CD4-positive, CD25-positive, alpha-beta regulatory T cell (primary cell): ENCODE data around the gene CDC42BPG. TPM values are rescaled to one million over a fixed set of nuclear protein-coding genes. Genes with fewer than 3 reads are reported as not detected.
A peak's percentile ranks its signal among the peaks of the same experiment; 100 is the strongest.

Source experiments
- ATAC-seq, 2 donors: fragments of 150-1000 bp; cut with Tn5 transposase; one replicate each; pipeline ENCODE4 v1.10.0; 2021; ENCODE audit warnings: low read depth in 2 of 2, moderate number of reproducible peaks in 2 of 2, moderate library complexity in 1 of 2
- DNase-seq, 3 donors: peaks; one replicate each; pipeline versions ENCODE4 v3.0.0 to v3.0.0-alpha.2; 2012 to 2022; ENCODE audit warnings: mixed read lengths in 1 of 3
- H3K27ac ChIP-seq: one replicate; pipeline ENCODE4 v1.7.0; 2013; ENCODE audit warnings: mild to moderate bottlenecking, low read length; ENCODE audit not compliant: insufficient read depth, poor library complexity, severe bottlenecking
- H3K27me3 ChIP-seq: one replicate; pipeline ENCODE4 v1.7.0; 2013; ENCODE audit warnings: low read length; ENCODE audit not compliant: control insufficient read depth, insufficient read depth
- H3K36me3 ChIP-seq: one replicate; pipeline ENCODE4 v1.7.0; 2013; ENCODE audit warnings: mild to moderate bottlenecking, low read length, moderate library complexity; ENCODE audit not compliant: control insufficient read depth, insufficient read depth
- H3K4me1 ChIP-seq: 2 replicates; pipeline ENCODE4 v1.7.0; 2013; ENCODE audit warnings: mild to moderate bottlenecking, low read length; ENCODE audit not compliant: insufficient read depth, control insufficient read depth, poor library complexity, severe bottlenecking
- H3K4me3 ChIP-seq: one replicate; pipeline ENCODE4 v1.7.0; 2013; ENCODE audit warnings: low read depth, mild to moderate bottlenecking, low read length, moderate library complexity
- H3K9me3 ChIP-seq, 2 experiments: 1 replicate in 1 of 2; 2 replicates in 1 of 2; pipeline ENCODE4 v1.7.0; 2013; ENCODE audit warnings: low read length in 2 of 2, mild to moderate bottlenecking in 1 of 2, moderate library complexity in 1 of 2; ENCODE audit not compliant: control insufficient read depth in 2 of 2
- H3K27ac Mint-ChIP-seq, 3 donors: one replicate each; pipeline ENCODE4 v1.8.0; 2020 to 2022; ENCODE audit warnings: mild to moderate bottlenecking in 3 of 3, mixed read lengths in 3 of 3, moderate library complexity in 2 of 3
- H3K27me3 Mint-ChIP-seq: one replicate; pipeline ENCODE4 v1.8.0; 2022; ENCODE audit warnings: mild to moderate bottlenecking, mixed read lengths
- H3K36me3 Mint-ChIP-seq: one replicate; pipeline ENCODE4 v1.8.0; 2020; ENCODE audit warnings: mixed read lengths
- H3K4me1 Mint-ChIP-seq, 4 donors: one replicate each; pipeline ENCODE4 v1.8.0; 2020 to 2022; ENCODE audit warnings: mixed read lengths in 4 of 4, mild to moderate bottlenecking in 1 of 4
- H3K4me3 Mint-ChIP-seq, 4 donors: one replicate each; pipeline ENCODE4 v1.8.0; 2020 to 2022; ENCODE audit warnings: mild to moderate bottlenecking in 4 of 4, mixed read lengths in 4 of 4, moderate library complexity in 3 of 4
- H3K9me3 Mint-ChIP-seq, 7 donors: one replicate each; pipeline ENCODE4 v1.8.0; 2020 to 2022; ENCODE audit warnings: mixed read lengths in 7 of 7, mild to moderate bottlenecking in 3 of 7, moderate library complexity in 2 of 7
- polyA plus RNA-seq, 4 donors: library from polyadenylated mRNA; unstranded; fragments of 300-500 nt; fragmentation: Illumina TruSeq; gene quantifications; one replicate each; pipeline ENCODE4 v1.2.3, GENCODE V29; 2021
- total RNA-seq: library from RNA; stranded (reverse); gene quantifications from one replicate; pipeline ENCODE4 v1.2.3, GENCODE V29; 2022

Gene CDC42BPG
- total and polyA plus RNA-seq, 5 donors from 2014 or later = 0.11 to 11.6 (median 0.13) TPM; not detected in 2

DNA sequence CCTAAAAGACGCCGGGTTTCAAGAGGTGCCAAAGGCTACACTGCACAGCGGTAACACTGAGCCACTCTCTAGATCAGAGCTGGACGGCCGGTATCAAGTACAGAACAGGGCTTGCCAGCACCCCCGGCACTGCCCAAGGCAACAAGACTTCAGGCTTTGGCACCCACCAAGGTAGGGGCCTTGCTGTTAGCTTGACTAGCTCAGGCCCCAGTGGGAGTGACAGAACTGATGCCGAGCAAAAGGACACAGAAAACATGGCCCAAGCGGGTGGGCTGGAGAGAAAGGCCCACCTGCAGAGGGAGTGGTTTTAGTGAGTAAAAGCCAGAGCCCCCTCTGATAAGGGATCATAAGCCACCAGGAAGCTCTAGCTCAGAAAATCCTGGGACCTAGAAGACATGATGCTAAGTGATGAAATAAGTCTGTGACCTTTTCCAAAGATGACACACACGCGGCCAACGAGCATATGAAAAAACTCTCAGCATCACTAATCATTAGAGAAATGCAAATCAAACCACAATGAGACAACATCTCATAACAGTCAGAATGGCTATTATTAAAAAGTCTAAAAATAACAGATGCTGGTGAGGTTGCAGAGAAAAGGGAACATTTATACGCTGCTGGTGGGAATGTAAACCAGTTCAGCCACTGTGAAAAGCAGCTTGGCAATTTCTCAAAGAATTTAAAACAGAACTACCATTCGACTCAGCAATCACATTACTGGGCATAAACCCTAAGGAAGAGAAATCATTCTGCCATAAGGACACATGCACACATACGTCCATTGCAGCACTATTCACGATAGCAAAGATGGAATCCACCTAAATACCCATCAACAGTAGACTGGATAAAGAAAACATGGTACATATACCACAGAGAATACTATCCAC lies 21.1 kb upstream of the CDC42BPG start:
- Mint-ChIP-seq H3K27ac (peak overlapping the region; percentile 91 to 99 (median 96)), H3K9me3 (no peaks in the 10 kb centered on the region), H3K27me3 (no peaks in the 10 kb centered on the region), H3K4me3 (peak overlapping the region; percentile 71 to 93 (median 85)), H3K36me3 (peaks cover 35% of the 10 kb centered on the region), H3K4me1 (peaks cover 21 to 97% (median 49%) of the 10 kb centered on the region in 4 donors)
- Histone ChIP-seq H3K9me3 (no peaks in the 10 kb centered on the region), H3K27ac (peak overlapping the region; percentile 91), H3K27me3 (no peaks in the 10 kb centered on the region), H3K36me3 (peaks cover 28% of the 10 kb centered on the region), H3K4me1 (peaks cover 100% of the 10 kb centered on the region), H3K4me3 (peak overlapping the region; percentile 67)
- no peak for DNase-seq
- peak; percentile 13 to 33 for ATAC-seq

DNA sequence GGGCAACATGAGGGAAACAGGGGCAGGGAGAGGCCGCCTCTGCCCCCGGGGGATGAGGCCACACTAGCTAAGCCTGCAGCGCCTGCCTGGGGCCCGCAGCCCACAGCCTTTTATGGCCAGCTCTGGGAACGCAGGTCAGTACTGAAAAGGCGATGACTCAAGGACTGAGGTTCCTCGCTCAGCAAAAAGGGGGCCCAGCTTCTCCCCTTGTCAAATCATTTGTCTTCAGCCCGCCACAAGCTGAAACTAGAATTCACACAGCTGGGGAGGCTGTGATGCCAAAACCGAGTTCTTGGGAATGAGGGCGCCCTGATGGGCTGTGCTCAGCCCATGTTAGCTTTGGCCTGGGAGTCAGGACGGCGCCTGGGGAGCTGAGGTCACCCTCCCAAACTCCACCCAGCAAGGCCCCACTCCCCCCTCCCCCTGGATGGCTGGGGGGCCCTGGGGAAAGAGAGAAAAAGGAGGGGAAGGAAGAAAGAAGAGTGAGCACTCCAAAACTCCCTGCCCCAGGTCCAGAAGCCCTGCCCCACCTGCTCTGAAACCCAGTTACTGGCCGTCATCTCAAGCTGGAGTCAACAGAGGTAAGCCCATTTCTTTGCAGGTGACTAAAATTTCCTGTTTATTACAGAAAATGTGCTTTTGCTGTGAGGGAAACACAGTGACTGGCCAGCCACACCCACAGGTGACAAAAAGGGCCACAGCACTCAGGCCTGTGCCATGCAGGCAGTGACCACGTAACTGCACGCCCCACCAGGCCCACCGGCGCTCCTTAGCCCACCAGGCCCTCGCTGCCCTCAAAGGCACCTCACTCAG lies 20.2 kb upstream of the CDC42BPG start:
- peak; percentile 43 to 51 for ATAC-seq
- peaks cover 100% of the 10 kb centered on the region for H3K4me1 ChIP-seq
- no peaks in the 10 kb centered on the region for H3K27me3 ChIP-seq
- Mint-ChIP-seq H3K36me3 (peaks cover 40% of the 10 kb centered on the region), H3K27me3 (no peaks in the 10 kb centered on the region), H3K9me3 (no peaks in the 10 kb centered on the region), H3K4me3 (peak overlapping the region; percentile 71 to 93 (median 85)), H3K27ac (peak overlapping the region; percentile 91 to 99 (median 96)), H3K4me1 (peaks cover 22 to 97% (median 52%) of the 10 kb centered on the region in 4 donors)
- peaks cover 27% of the 10 kb centered on the region for H3K36me3 ChIP-seq
- peak overlapping the region; percentile 67 for H3K4me3 ChIP-seq
- H3K9me3 ChIP-seq = no peaks in the 10 kb centered on the region
- peak in 1 of 3 donors; percentile 68 for DNase-seq
- peak overlapping the region; percentile 91 for H3K27ac ChIP-seq

DNA sequence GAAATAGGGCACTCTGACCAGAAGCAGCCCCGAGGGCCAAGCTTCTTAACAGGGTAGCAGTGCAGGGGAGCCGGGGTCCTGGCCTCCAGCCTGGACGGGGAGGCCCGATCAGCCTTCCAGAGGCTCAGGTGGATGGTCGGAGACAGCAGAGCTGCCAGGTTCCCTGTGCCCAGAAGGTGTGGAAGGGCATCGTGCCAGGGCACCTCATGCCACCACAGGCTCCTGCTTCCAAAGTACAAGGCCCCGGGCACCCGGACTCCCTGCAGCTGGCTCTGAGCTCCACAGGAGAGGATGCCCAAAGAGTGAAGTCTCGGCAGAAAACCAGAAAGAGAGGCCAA lies 19.7 kb upstream of the CDC42BPG start:
- peaks cover 28% of the 10 kb centered on the region for H3K36me3 ChIP-seq
- no peaks in the 10 kb centered on the region for H3K9me3 ChIP-seq
- Mint-ChIP-seq H3K27me3 (no peaks in the 10 kb centered on the region), H3K4me1 (peaks cover 27 to 97% (median 54%) of the 10 kb centered on the region in 4 donors), H3K36me3 (peaks cover 42% of the 10 kb centered on the region), H3K9me3 (no peaks in the 10 kb centered on the region), H3K27ac (peak overlapping the region; percentile 91 to 99 (median 96)), H3K4me3 (peak overlapping the region; percentile 71 to 93 (median 85))
- H3K4me1 ChIP-seq = peaks cover 100% of the 10 kb centered on the region
- ATAC-seq (no peak), DNase-seq (no peak)
- peak overlapping the region; percentile 67 for H3K4me3 ChIP-seq
- H3K27me3 ChIP-seq = no peaks in the 10 kb centered on the region
- peak overlapping the region; percentile 91 for H3K27ac ChIP-seq

DNA sequence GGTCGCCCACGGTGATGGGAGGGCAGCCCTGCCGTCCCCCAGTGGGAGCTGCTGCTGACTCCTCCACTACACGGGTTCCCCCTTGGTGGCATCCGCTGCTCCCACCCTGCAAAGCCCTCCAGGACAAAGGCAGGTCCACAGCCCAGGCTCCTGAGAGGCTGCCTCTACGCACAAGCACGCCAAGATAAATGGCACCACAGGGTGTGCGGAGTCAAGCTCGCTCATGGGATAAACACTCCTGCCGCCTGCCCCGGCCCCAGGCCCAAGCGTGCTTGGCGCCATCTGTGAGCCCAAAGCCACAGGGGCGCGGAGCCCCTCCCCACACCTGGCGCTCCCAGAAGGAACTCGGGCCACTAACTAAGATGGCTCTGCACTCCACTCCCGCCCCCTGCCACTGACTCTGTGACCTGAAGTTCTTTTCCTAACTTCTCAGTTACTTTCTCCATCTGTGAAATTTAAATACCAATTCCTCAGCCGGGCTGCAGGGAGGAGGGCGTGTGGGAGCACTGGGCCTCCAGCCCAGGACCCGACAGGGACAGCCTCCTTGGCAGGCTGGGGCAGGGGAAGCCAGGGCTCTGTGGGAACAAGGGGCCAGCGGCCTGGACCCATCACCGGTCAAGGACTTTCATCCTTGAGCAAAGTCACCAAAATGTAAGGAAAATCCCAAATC lies 19.1 kb upstream of the CDC42BPG start:
- H3K4me3 Mint-ChIP-seq = peak overlapping the region; percentile 71 to 93 (median 85)
- H3K4me1 Mint-ChIP-seq = peaks cover 27 to 97% (median 53%) of the 10 kb centered on the region in 4 donors
- Histone ChIP-seq H3K36me3 (peaks cover 26% of the 10 kb centered on the region), H3K9me3 (no peaks in the 10 kb centered on the region), H3K27me3 (no peaks in the 10 kb centered on the region), H3K4me3 (peak overlapping the region; percentile 83), H3K4me1 (peaks cover 100% of the 10 kb centered on the region), H3K27ac (peak overlapping the region; percentile 91)
- peak overlapping the region; percentile 91 to 100 (median 96) for H3K27ac Mint-ChIP-seq
- DNase-seq (no peak), ATAC-seq (no peak)
- no peaks in the 10 kb centered on the region for H3K9me3 Mint-ChIP-seq
- H3K36me3 Mint-ChIP-seq = peaks cover 41% of the 10 kb centered on the region
- H3K27me3 Mint-ChIP-seq = no peaks in the 10 kb centered on the region

DNA sequence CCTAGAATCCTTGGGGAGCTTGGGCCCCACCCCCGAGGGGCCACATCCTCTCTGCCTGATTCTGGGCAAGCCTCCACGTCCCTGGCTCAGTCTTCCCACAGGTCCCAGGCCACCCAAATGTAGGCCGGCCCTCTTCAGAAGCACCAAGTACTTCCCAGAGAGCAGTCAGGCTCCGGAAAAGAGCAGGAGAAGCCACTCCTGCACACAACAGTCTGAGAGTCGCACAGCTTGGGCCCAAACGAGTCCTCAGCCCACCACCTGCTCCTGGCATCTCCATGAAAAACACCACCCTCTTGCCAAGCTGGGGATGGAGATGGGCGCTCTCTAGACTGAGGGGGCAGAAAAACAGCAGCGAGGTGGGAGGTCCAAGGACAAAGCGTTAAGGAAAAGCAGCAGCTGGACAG lies 18.5 kb upstream of the CDC42BPG start:
- Histone ChIP-seq H3K27ac (peak overlapping the region; percentile 91), H3K27me3 (no peaks in the 10 kb centered on the region), H3K4me1 (peaks cover 100% of the 10 kb centered on the region), H3K36me3 (peaks cover 25% of the 10 kb centered on the region), H3K9me3 (no peaks in the 10 kb centered on the region), H3K4me3 (peak overlapping the region; percentile 83)
- H3K27ac Mint-ChIP-seq = peak overlapping the region; percentile 91 to 100 (median 96)
- no peaks in the 10 kb centered on the region for H3K9me3 Mint-ChIP-seq
- peaks cover 35% of the 10 kb centered on the region for H3K36me3 Mint-ChIP-seq
- no peak for ATAC-seq
- peaks cover 22 to 97% (median 49%) of the 10 kb centered on the region in 4 donors for H3K4me1 Mint-ChIP-seq
- H3K4me3 Mint-ChIP-seq = peak overlapping the region; percentile 85 to 93 (median 88)
- no peak for DNase-seq
- H3K27me3 Mint-ChIP-seq = no peaks in the 10 kb centered on the region

DNA sequence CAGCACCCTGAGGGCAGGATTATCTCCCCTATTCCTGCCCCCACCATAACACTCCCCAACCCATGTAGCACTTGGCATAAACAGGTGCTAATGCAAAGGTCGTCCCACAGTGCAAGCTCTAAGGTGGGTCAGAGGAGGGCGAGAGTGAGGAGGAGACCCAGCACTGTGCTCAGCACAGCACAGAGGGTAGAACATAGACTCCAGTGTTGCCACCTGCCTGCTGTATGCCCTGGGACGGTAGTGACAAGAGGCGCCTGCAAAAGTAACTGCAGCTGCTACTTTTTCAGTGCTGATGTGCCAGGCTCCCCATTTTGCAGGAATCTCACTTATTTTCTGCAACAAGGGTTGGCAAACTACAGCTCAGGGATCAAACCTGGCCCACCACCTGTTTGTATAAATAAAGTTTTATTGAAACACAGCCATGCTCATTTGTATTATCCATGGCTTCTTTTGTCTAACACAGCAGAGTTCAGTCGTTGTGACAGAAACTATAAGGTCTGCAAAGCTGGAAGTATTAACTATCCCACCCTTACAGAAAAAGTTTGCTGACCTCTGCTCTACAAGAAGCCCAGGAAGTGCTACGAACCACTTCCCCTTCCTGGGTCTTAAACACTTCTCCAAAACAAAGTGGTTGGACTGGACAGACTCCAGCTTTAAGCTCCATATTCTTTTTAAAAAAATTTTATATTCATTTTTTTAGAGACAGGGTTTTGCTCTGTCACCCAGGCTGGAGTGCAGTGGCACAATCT lies 16.9 kb upstream of the CDC42BPG start:
- ATAC-seq = peak; percentile 7 to 21
- peaks cover 15 to 95% (median 45%) of the 10 kb centered on the region in 4 donors for H3K4me1 Mint-ChIP-seq

More for the DNA sequence above, 16.9 kb upstream of the CDC42BPG start:
- Histone ChIP-seq H3K27ac (peak overlapping the region; percentile 91), H3K4me1 (peaks cover 100% of the 10 kb centered on the region), H3K4me3 (peak overlapping the region; percentile 83), H3K27me3 (no peaks in the 10 kb centered on the region), H3K9me3 (no peaks in the 10 kb centered on the region), H3K36me3 (peaks cover 27% of the 10 kb centered on the region)
- DNase-seq = peak in 1 of 3 donors; percentile 62
- Mint-ChIP-seq H3K27ac (peak overlapping the region; percentile 94 to 100 (median 96)), H3K9me3 (no peaks in the 10 kb centered on the region), H3K4me3 (peak overlapping the region; percentile 78 to 93 (median 88)), H3K36me3 (peaks cover 30% of the 10 kb centered on the region), H3K27me3 (no peaks in the 10 kb centered on the region)
